ENCODE results near the gene FUBP3.

The FUBP3 gene

GRCh38 chr9:130609163-130609562, 29.8 kb downstream of the FUBP3 start:
- H3K9ac ChIP-seq (ENCODE audit: low read depth, low read length): no peak overlapping the region
- peaks cover 56% of the 10 kb centered on the region for H3K36me3 ChIP-seq (ENCODE audit: insufficient read depth, low read length)
- H3K4me1 ChIP-seq (ENCODE audit: insufficient read depth, low read length): peaks cover 8% of the 10 kb centered on the region; the same call in 1 of the 2 replicates
- 81% methylated on average over 9 of the region's 9 CpGs for WGBS
- H3K27me3 ChIP-seq (ENCODE audit: insufficient read depth, low read length): no peaks in the 10 kb centered on the region
- no peak overlapping the region for H3K4me3 ChIP-seq (ENCODE audit: low read length)
- H3K27ac ChIP-seq (ENCODE audit: low read depth, low read length): no peak overlapping the region
- no peaks in the 10 kb centered on the region for H3K9me3 ChIP-seq (ENCODE audit: insufficient read depth, low read depth, low read length)

DNA sequence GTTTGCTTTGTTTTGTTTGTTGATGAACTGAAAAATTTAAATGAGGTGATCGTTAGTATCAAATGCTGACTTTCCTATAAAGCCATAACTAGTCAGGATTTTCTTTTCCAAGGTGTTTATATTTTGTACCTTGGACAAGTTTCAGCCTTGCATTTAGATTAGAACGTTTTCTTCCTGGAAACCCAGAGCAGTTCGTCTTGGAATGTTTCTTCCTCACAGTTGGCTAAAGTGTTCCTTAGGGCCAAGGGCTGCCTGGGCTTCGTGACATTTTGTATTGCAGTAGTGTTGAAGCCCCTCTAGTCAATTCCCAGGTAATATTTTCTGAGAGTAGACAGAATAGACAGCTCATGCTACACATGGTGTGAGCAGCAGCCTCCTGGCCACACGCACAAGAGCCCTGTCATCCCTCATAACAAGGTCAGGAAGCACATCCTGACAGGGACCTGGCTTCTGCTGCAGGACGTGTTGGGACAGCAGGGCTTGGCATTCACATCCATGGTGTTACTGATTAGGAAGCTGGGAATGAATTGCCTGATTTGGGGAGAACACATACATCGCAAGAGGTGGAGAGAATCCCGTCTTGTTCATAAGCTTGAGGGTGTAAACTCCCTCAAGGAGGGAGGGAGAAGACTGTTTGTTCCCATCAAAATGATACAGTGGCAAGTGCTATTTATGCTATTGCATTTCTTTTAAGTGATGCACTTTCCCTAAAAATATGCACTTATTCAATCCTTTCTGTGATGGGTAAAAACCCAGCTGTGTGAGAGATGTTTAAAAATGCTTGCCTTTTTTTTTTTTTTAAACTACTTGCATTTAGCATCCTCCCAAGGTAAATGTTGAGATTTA, 31.7 kb downstream of the FUBP3 start:
- no peak overlapping the region for H3K27ac ChIP-seq (ENCODE audit: low read depth, low read length)
- no peak overlapping the region for H3K4me3 ChIP-seq (ENCODE audit: low read length)
- 92% methylated on average over 8 of the region's 8 CpGs for WGBS
- no peak overlapping the region for H3K9ac ChIP-seq (ENCODE audit: low read depth, low read length)
- H3K4me1 ChIP-seq (ENCODE audit: insufficient read depth, low read length): peaks cover 8% of the 10 kb centered on the region; the same call in 1 of the 2 replicates
- H3K27me3 ChIP-seq (ENCODE audit: insufficient read depth, low read length): no peaks in the 10 kb centered on the region
- H3K36me3 ChIP-seq (ENCODE audit: insufficient read depth, low read length): peaks cover 72% of the 10 kb centered on the region
- no peaks in the 10 kb centered on the region for H3K9me3 ChIP-seq (ENCODE audit: insufficient read depth, low read depth, low read length)

- Histone ChIP-seq H3K27me3 (ENCODE audit: insufficient read depth, low read length) (no peaks in the 10 kb centered on the region), H3K9me3 (ENCODE audit: insufficient read depth, low read depth, low read length) (no peaks in the 10 kb centered on the region), H3K9ac (ENCODE audit: low read depth, low read length) (no peak overlapping the region), H3K36me3 (ENCODE audit: insufficient read depth, low read length) (peaks cover 99% of the 10 kb centered on the region), H3K4me1 (ENCODE audit: insufficient read depth, low read length) (no peaks in the 10 kb centered on the region), H3K4me3 (ENCODE audit: low read length) (no peak overlapping the region), H3K27ac (ENCODE audit: low read depth, low read length) (no peak overlapping the region)
- WGBS: 94% methylated on average over 10 of the region's 10 CpGs
Observed at GRCh38 chr9:130616451-130616850, 37.1 kb downstream of the FUBP3 start.

DNA sequence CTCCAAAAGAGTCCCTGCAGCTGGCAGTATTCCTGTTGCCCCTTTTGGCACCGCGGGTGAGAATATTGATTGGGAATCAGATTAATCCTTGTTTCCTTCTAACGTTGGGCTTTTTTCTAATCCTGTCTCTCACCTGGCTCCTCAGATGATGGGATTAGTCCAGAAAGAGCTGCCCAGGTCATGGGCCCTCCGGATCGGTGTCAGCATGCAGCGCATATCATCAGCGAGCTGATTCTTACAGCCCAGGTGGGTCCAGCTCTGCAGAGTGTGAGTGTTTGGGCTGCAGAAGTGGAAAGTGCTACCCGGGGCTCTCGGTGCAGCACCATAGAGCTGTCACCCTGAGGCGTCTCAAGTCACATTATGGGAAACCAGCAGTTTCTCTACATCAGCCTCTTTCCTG, 44.1 kb downstream of the FUBP3 start:
- 96% methylated on average over 10 of the region's 10 CpGs for WGBS
- Histone ChIP-seq H3K27me3 (ENCODE audit: insufficient read depth, low read length) (no peaks in the 10 kb centered on the region), H3K36me3 (ENCODE audit: insufficient read depth, low read length) (peaks cover 91% of the 10 kb centered on the region), H3K4me3 (ENCODE audit: low read length) (no peak overlapping the region), H3K9me3 (ENCODE audit: insufficient read depth, low read depth, low read length) (no peaks in the 10 kb centered on the region), H3K9ac (ENCODE audit: low read depth, low read length) (no peak overlapping the region), H3K4me1 (ENCODE audit: insufficient read depth, low read length) (peaks cover 7% of the 10 kb centered on the region; the same call in 1 of the 2 replicates), H3K27ac (ENCODE audit: low read depth, low read length) (no peak overlapping the region)

DNA sequence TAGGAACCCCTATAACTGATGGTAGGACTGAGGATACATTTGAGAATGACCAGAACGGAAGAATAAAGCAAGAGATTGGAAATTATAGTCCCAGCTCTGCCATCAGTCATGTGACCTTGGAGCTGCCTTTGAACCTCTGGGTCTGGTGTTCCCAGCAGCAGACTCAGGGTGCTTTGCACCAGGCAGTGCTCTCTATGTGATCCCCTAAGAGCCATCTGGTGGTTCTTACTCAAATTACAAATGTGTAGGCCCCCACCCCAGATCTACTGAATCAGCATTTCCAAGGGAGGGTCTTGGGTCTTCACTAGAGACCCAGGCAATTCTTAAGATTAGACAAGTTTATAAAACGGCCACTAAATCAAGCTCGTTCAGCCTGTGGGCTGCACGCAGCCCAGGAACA, 44.8 kb downstream of the FUBP3 start:
- no peak overlapping the region for H3K27ac ChIP-seq (ENCODE audit: low read depth, low read length)
- H3K9ac ChIP-seq (ENCODE audit: low read depth, low read length): no peak overlapping the region
- H3K36me3 ChIP-seq (ENCODE audit: insufficient read depth, low read length): peaks cover 85% of the 10 kb centered on the region
- no peaks in the 10 kb centered on the region for H3K27me3 ChIP-seq (ENCODE audit: insufficient read depth, low read length)
- H3K9me3 ChIP-seq (ENCODE audit: insufficient read depth, low read depth, low read length): no peaks in the 10 kb centered on the region
- WGBS: 95% methylated on average over 4 of the region's 4 CpGs
- H3K4me1 ChIP-seq (ENCODE audit: insufficient read depth, low read length): peaks cover 10% of the 10 kb centered on the region
- H3K4me3 ChIP-seq (ENCODE audit: low read length): no peak overlapping the region

DNA sequence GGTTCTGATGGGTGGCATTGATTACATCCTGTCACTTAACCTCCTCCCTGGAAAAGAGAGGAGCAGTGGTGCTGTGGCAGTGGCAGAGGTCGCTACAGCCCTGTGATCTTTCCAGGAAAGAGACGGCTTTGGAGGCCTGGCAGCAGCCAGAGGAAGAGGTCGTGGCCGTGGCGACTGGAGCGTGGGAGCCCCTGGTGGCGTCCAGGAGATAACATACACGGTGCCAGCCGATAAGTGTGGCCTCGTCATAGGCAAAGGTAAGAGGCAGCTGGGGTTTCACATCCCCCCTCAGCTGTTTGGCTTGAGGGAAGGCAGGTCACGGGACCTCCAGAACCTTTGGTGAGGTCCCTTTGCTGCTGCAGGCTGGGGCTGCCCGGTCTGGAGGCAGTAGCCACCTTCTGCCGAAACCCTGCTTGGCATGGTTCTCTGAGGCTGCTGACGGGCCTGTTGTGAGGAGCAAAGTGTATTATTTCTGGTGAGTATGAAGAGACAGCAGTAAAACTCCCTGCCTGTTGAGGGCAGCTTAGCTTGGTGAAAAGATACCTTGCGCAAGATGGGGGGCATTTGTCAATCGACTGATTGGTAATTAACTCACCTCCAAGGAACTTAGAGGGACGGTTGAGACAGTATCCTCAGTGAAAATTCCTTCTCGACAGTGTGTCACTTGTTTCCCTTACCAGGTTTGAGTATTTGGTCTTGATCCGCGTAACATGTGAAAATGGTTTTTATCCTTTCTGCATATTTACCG, 47.0 kb downstream of the FUBP3 start:
- Histone ChIP-seq H3K9me3 (ENCODE audit: insufficient read depth, low read depth, low read length) (no peaks in the 10 kb centered on the region), H3K36me3 (ENCODE audit: insufficient read depth, low read length) (peaks cover 76% of the 10 kb centered on the region), H3K4me3 (ENCODE audit: low read length) (no peak overlapping the region), H3K27ac (ENCODE audit: low read depth, low read length) (no peak overlapping the region), H3K9ac (ENCODE audit: low read depth, low read length) (no peak overlapping the region), H3K4me1 (ENCODE audit: insufficient read depth, low read length) (peaks cover 22% of the 10 kb centered on the region), H3K27me3 (ENCODE audit: insufficient read depth, low read length) (no peaks in the 10 kb centered on the region)
- WGBS: 90% methylated on average over 21 of the region's 21 CpGs

DNA sequence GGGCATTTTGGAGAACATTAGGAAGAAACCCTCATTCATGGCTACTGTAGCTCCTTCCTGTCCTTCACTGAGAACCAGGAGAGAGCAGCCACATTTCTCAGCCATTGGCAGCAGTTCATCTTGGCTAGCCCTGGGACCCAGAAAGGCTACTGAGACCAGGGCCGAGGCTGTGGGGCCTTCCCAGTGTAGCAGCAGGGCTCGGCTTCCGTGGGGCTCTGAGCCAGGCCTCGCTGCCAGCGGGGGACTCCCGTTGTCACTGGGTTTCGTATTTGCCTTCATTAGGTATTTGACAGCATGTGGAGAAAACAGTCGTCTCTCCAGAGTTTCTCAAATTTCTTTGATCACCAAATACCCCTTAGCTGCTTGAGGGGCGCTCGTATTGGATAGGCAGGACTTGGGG, 47.7 kb downstream of the FUBP3 start:
- Histone ChIP-seq H3K4me3 (ENCODE audit: low read length) (no peak overlapping the region), H3K36me3 (ENCODE audit: insufficient read depth, low read length) (peaks cover 82% of the 10 kb centered on the region), H3K9me3 (ENCODE audit: insufficient read depth, low read depth, low read length) (no peaks in the 10 kb centered on the region), H3K27me3 (ENCODE audit: insufficient read depth, low read length) (no peaks in the 10 kb centered on the region), H3K4me1 (ENCODE audit: insufficient read depth, low read length) (peaks cover 22% of the 10 kb centered on the region), H3K9ac (ENCODE audit: low read depth, low read length) (no peak overlapping the region), H3K27ac (ENCODE audit: low read depth, low read length) (no peak overlapping the region)
- 89% methylated on average over 10 of the region's 10 CpGs for WGBS

GRCh38 chr9:130627896-130628792, 48.8 kb downstream of the FUBP3 start:
- no peak overlapping the region; the same call in 1 of the 2 replicates for H3K27ac ChIP-seq (ENCODE audit: low read depth, low read length)
- H3K36me3 ChIP-seq (ENCODE audit: insufficient read depth, low read length): peaks cover 84% of the 10 kb centered on the region
- WGBS: 83% methylated on average over 23 of the region's 23 CpGs
- H3K9ac ChIP-seq (ENCODE audit: low read depth, low read length): no peak overlapping the region
- H3K4me1 ChIP-seq (ENCODE audit: insufficient read depth, low read length): peaks cover 22% of the 10 kb centered on the region
- no peaks in the 10 kb centered on the region for H3K9me3 ChIP-seq (ENCODE audit: insufficient read depth, low read depth, low read length)
- H3K4me3 ChIP-seq (ENCODE audit: low read length): no peak overlapping the region
- H3K27me3 ChIP-seq (ENCODE audit: insufficient read depth, low read length): no peaks in the 10 kb centered on the region

DNA sequence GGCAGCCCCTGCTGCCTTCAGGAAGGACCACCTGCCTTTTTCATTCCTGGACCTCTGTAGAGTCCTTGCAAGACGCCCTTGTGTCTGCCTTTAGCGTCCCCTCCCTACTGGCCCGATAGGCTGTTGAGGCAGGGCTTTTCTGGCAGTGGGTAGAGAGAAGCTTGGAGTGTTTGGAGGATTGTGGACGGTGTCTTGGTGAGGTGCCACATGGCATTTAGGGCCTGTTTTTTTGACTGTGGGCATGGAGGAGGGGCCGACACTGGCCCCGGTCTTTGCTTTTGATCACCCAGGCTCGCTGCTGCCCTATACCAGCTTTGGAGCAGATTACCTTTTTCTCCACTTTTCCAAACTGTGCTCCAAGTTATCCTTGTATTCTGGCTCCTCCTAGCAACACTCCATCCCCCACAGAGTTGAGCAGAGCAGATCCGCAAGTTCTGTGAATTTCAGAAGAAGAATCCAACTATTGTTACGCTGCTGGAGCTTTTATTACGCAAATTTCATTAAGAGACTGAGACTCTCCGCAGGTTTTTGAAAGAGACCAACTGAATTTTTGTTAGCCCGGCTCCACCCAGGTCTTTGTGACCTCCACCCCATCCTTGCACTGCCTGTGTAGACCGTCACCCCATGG, 50.2 kb downstream of the FUBP3 start:
- H3K4me3 ChIP-seq (ENCODE audit: low read length): no peak overlapping the region
- no peaks in the 10 kb centered on the region for H3K9me3 ChIP-seq (ENCODE audit: insufficient read depth, low read depth, low read length)
- peaks cover 22% of the 10 kb centered on the region for H3K4me1 ChIP-seq (ENCODE audit: insufficient read depth, low read length)
- H3K36me3 ChIP-seq (ENCODE audit: insufficient read depth, low read length): peaks cover 84% of the 10 kb centered on the region
- no peaks in the 10 kb centered on the region for H3K27me3 ChIP-seq (ENCODE audit: insufficient read depth, low read length)
- WGBS: 56% methylated on average over 13 of the region's 13 CpGs
- peak overlapping the region; percentile 27; the same call in 1 of the 2 replicates for H3K9ac ChIP-seq (ENCODE audit: low read depth, low read length)
- peak overlapping the region; percentile 83; the same call in 1 of the 2 replicates for H3K27ac ChIP-seq (ENCODE audit: low read depth, low read length)

- WGBS: 72% methylated on average over 4 of the region's 4 CpGs
- no peaks in the 10 kb centered on the region for H3K27me3 ChIP-seq (ENCODE audit: insufficient read depth, low read length)
- H3K36me3 ChIP-seq (ENCODE audit: insufficient read depth, low read length): peaks cover 84% of the 10 kb centered on the region
- no peaks in the 10 kb centered on the region for H3K9me3 ChIP-seq (ENCODE audit: insufficient read depth, low read depth, low read length)
- H3K4me1 ChIP-seq (ENCODE audit: insufficient read depth, low read length): peaks cover 22% of the 10 kb centered on the region
- H3K9ac ChIP-seq (ENCODE audit: low read depth, low read length): no peak overlapping the region
- H3K27ac ChIP-seq (ENCODE audit: low read depth, low read length): peak overlapping the region; percentile 83; the same call in 1 of the 2 replicates
- H3K4me3 ChIP-seq (ENCODE audit: low read length): no peak overlapping the region
Observed at GRCh38 chr9:130630071-130630450, 50.7 kb downstream of the FUBP3 start.
